Measurements from ENCODE around the gene RPS18. TPM values are rescaled to one million over a fixed set of nuclear protein-coding genes. Genes with fewer than 3 reads are reported as not detected.

The RPS18 gene
- total and polyA plus RNA-seq, 9 of the 15 experiments (the other 6 are each of a cell fraction or from before 2014, with no cell fraction given) = 5,023 to 17,516 (median 8,131) TPM

GRCh38 chr6:33271468-33272274, at the start of gene RPS18, which contains the start of gene VPS52 (continued):
- TF ChIP-seq PPARD (CRISPR knock-in tag; IDR thresholded peaks at IDR 0.05) (no peak), ZNF512 (tag; IDR thresholded peaks at IDR 0.05) (no peak), ZEB2 (IDR thresholded peaks at IDR 0.05) (peak; percentile 100), KAT8 (IDR thresholded peaks at IDR 0.05; ENCODE audit: low read depth) (0 out of 2 replicates have a peak, but pooled peaks have one; percentile 18), BRD9 (IDR thresholded peaks at IDR 0.05; ENCODE audit: low read depth, partially characterized antibody) (peak; percentile 98), ZNF274 (IDR thresholded peaks at IDR 0.05; ENCODE audit: borderline replicate concordance, low read depth, low read length) (no peak), NCOA6 (IDR thresholded peaks at IDR 0.05) (no peak), HMBOX1 (IDR thresholded peaks at IDR 0.05) (no peak), MTA3 (IDR thresholded peaks at IDR 0.05; ENCODE audit: borderline replicate concordance) (peak; percentile 99), GATA2 (CRISPR knock-in tag; IDR thresholded peaks at IDR 0.05) (0 out of 2 replicates have a peak, but pooled peaks have one; percentile 27), SFPQ (IDR thresholded peaks at IDR 0.05; ENCODE audit: low read depth, low read length) (no peak), E2F5 (CRISPR knock-in tag; IDR thresholded peaks at IDR 0.05) (no peak), TEAD4 (IDR thresholded peaks at IDR 0.05; ENCODE audit: low read length) (peak; percentile 48; the same call in 1 of the 2 replicates), TEAD4 (CRISPR knock-in tag; IDR thresholded peaks at IDR 0.05; ENCODE audit: borderline replicate concordance) (no peak), FOXP1 (CRISPR knock-in tag; IDR thresholded peaks at IDR 0.05) (peak; percentile 90; the same call in 1 of the 2 replicates), ZNF280A (IDR thresholded peaks at IDR 0.05; ENCODE audit: low read depth, partially characterized antibody) (no peak), RBM17 (IDR thresholded peaks at IDR 0.05; ENCODE audit: borderline replicate concordance, low read depth, low read length) (no peak), HDAC3 (IDR thresholded peaks at IDR 0.05; ENCODE audit: borderline replicate concordance, partially characterized antibody) (peak; percentile 78), FOXA1 (IDR thresholded peaks at IDR 0.05; ENCODE audit: borderline replicate concordance) (no peak), BRF1 (IDR thresholded peaks at IDR 0.05; ENCODE audit: borderline replicate concordance, extremely low read depth, insufficient read length) (no peak)

Measured in K562 (cell line).